GM19025 (cell line): ENCODE measurements around the gene MCF2L.

Experiments used
- ATAC-seq: cut with Tn5 transposase; IDR thresholded peaks from one replicate; pipeline ENCODE4 v1.9.1; 2021; ENCODE audit warnings: mild to moderate bottlenecking, low read depth, moderate library complexity; ENCODE audit not compliant: unreplicated experiment

The MCF2L gene

DNA sequence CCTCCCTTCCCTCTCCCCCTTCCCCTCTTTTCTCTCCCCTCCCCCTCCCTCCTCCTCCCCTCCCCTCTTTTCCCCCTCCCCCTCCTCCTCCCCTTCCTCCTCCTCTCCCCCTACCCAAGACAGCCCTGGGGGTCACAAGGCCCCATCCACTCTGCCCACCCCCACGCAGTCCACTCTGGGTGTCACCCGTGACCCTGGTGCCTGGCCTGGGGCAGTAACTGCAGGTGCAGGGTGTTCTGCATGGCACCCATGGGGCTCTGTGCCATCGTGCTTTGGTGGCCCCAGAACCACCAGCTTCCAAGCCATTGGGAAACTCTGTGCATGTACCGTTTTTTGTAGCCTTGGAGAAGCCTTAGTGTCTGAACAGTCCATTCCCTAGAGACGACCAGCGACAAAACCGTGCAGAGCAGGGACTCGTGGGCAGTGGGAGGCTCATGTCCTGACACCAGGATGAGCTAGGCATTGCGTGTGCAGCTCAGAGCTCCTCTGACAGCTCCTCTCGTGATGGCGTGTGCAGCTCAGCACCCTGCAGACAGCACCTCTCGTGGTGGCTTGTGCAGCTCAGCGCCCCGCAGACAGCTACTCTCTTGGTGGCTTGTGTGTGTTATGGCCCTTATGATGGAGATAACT lies 92.9 kb downstream of the MCF2L start:
- no peak for ATAC-seq

DNA sequence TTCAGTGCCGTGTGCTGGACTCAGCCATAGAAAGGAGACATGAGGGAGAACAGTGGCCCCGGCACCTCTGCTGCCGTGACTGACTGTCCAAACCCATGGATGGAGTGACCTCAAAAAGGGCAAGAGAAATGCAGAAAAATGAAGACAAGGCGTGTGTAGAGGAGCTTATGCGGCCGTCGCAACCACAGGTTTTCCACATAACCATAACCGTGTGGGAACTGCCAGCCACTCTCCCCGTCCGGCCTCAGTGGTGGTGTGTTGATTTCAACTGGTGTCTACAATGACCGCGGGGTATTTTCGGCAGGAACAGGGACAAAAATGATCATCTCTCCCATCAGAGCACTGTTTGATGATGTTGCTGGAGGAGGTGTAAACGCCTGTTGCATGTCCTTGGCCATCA lies 93.7 kb downstream of the MCF2L start:
- no peak for ATAC-seq

- ATAC-seq, result no peak
Measured at GRCh38 chr13:113063091-113063491, 94.1 kb downstream of the MCF2L start.

GRCh38 chr13:113064000-113064533 lies 95.1 kb downstream of the MCF2L start:
- ATAC-seq, result no peak

DNA sequence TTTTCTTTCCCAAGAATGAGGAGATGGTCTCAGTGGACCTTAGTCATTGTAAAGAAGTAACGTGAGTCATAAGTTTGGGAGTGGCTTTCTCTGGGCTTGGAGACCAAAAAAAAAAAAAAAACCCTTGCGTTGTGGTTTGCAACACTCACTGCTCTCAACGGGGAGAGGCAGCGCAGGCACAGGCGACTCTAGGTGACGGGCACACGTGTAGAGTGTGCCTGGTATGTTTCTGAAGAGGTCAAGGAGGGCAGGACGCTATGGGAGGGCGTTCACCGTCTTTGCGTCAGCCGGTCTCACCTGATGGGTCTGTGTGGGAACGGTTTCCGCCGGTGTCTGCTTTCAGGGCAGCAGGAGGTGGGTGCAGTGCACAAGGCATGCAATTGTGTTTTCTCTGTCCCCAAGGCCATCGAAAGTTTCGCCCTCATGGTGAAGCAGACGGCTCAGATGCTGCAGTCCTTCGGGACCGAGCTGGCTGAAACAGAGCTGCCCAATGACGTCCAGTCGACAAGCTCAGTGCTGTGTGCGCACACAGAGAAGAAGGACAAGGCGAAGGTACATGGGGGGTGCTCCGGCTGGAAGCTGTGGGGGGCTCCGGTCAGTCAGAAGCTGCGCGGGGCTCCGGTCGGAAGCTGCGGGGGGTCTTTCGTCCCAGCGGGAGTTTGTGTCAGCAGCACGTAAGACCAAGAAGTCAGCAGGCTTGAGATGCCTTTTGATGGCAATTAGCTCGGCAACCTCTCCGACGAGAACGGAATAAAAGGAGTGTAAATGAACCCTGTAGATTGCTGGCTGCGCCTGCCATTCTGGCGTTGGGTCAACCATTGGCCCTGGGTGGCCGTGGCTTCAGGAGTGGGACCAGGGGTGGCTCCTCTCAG lies 95.8 kb downstream of the MCF2L start:
- no peak for ATAC-seq

DNA sequence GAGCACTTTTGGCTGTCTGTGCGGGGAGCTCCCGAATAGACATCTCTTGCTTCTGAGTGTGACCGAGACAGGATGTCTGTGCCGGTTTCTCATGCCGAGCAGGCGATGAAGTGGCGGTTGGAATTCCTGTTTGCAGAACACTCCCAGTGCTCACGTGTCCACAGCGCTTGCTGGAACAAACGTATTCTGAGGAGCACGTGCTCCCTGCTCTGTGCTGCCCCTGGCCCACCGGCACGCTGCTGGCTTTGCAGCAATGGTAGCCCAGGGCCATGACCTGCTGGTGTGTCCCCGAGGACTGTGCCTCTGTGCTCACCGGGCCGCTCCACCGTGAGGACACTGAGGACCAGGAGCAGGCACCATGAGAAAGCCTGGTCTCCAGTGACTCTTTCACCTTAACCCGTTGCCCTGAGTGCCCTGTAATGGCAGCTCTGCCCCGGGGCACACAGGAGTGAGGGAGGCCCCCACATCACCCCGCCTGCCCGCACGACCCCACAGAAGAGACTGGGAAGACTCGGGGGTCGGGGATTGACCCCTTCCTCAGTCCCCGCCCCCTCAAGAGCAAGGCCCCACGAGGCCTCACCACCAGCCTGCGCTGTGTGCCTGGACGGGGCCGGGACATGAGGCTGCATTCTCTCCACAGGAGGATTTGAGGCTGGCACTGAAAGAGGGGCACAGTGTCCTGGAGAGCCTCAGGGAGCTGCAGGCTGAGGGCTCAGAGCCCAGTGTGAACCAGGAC lies 96.6 kb downstream of the MCF2L start:
- ATAC-seq, result no peak

DNA sequence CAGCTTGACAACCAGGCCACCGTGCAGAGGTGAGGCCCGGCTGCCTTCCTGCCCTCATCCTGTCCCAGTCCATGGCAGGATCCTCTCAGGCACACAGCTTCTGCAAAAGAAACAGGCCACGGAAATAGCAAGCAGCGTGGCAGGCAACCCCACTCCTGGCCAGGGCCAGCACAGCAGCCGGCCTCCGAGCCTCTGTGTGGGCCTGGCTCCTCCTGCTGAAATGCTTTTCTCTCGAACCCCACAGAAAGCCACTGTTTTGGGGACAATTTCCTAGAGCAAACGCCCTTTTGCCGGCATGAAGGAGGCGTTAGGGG lies 97.1 kb downstream of the MCF2L start:
- ATAC-seq, result no peak

GRCh38 chr13:113066746-113067145 lies 97.7 kb downstream of the MCF2L start:
- no peak for ATAC-seq

DNA sequence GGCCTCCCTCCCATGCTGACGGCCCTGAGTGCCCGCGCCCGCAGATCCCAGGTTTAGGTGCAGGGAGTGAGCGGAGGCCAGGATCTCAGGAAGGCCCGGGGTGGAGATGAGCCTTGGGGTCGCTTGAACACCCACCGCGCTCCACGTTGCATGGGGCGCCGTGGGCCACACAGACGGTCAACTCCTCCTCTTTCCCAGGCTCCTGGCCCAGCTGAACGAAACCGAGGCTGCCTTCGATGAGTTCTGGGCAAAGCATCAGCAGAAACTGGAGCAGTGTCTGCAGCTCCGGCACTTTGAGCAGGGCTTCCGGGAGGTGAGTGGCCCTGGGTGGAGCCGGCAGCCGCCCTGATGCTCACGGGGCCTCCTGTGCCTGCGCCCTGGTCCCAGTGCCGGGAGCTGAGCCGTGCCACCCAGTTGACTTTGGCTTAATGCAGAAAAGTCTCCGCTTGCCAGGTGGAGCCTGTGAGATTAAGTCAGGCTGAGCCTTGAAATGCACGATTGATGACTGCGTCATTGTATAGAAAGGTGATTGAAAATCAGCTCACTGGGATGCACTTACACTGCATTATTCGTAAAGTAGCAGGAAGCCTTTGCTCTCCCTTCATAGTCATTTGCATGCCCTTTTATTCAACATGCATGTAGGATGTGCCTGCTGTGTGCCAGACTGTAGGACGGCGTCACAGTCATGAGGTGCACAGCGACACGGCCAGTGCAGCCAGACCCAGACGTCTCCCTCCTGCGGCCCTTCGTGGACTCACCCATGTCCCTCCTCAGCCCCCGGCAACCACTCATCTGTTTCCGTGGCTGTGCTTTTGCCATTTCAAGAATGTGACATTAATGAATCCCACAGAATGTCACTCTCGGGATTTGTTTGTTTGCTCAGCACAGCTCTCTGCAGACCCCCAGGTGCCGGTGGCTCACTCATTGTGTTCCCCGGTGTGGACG lies 101.1 kb downstream of the MCF2L start:
- ATAC-seq, result no peak

- no peak for ATAC-seq
Measured at GRCh38 chr13:113070855-113071254, 101.8 kb downstream of the MCF2L start.

GRCh38 chr13:113072376-113072775 lies 103.4 kb downstream of the MCF2L start:
- no peak for ATAC-seq

GRCh38 chr13:113073942-113074341 lies 104.9 kb downstream of the MCF2L start:
- no peak for ATAC-seq

- no peak for ATAC-seq
Measured at GRCh38 chr13:113074401-113074800, 105.4 kb downstream of the MCF2L start.

- no peak for ATAC-seq
Measured at GRCh38 chr13:113074876-113075275, 105.9 kb downstream of the MCF2L start.

DNA sequence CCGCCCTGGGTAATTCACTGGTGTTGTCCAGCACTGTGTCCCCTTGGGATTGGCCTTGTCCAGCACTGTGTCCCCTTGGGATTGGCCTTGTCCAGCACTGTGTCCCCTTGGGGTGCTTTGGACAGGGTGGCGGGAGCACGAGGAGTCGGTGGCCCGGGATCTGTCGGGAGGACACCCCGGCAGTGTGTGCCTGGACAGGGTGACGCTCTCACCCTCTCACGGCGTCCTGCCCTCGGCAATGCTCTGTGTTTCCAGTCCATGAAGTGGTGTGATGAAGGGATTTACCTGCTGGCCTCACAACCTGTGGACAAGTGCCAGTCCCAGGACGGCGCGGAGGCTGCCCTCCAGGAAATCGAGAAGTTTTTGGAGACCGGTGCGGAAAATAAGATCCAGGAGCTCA lies 106.7 kb downstream of the MCF2L start:
- ATAC-seq, result no peak

DNA sequence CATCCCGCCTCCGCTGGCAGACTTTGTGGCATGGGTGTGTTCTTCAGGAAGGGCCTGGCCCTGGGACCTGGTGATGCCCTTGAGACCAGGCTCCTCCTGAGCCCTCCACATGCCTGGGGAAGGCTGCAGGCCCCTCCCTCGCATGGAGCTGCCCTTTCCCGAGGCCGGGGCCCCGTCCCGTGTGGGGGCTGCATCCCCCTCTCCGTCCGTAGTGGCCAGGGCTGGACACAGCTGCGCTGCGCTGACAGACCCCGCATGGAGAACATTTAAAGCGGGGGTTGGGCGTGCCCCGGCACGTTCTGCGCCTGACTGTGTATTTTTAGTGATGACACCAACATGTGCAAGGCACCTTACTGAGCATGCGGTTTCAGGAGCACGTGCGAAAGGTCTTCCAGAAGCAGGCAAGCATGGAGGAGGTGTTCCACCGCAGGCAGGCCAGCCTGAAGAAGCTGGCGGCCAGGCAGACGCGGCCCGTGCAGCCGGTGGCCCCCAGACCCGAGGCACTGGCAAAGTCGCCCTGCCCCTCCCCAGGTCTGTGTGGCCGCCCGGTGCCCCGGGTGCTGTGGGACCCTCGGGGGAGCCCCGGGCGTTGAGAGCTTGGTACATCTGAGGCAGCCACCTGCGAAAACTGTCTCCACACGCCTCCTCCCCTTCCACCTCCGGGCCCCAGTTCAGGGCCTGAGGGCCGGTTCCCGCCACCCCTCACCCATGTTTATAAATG lies 107.8 kb downstream of the MCF2L start:
- ATAC-seq, result no peak

GRCh38 chr13:113077566-113077952 lies 108.5 kb downstream of the MCF2L start:
- no peak for ATAC-seq

DNA sequence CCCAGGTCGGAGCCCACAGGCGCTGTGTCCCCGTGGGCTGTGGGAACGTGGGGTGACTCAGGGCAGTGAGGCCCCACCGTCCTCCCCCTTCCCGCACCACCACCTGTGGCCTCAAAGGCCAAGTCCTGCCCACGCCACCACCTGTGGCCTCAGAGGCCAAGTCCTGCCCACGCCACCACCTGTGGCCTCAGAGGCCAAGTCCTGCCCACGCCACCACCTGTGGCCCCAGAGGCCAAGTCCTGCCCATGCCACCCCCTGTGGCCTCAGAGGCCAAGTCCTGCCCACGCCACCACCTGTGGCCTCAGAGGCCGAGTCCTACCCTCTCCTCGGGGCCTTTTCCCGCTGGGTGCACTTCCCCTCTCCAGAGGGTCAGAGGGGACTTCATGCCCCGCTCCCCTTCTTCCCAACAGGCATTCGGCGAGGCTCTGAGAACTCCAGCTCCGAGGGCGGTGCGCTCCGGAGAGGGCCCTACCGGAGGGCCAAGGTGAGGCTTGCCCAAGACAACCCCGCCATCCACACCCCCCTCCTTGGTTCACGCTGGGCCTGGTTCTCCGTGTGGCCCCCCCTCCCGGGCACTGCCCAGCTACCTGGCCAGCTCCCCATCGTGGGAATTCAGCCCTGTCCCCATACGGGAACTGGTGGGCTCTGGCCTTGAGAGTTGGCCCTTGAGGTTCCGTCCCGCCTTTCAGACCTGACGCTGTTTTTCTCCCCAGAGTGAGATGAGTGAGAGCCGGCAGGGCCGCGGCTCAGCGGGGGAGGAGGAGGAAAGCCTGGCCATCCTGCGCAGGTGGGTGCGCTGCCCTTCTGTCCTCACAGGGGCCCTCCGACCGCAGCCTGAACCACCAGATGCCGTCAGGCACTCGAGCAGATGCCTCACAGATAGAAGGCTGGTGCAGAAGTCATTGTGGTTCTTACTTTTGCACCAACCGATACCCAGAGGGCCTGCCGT lies 109.2 kb downstream of the MCF2L start:
- ATAC-seq, result no peak
